HEK293 (cell line): ENCODE results near the gene CXCL14.

ENCODE experiments used
- CTCF ChIA-PET: fragments of 350-600 bp; formaldehyde crosslinking; extraction: SDS; loops from one replicate; lab custom pipeline; 2021; ENCODE audit warnings: antibody characterized with exemption; lab: Yijun Ruan, JAX
- POLR2A ChIA-PET: fragments of 300-600 bp; formaldehyde crosslinking; extraction: SDS; loops from one replicate; lab custom pipeline; 2020; ENCODE audit warnings: antibody characterized with exemption, inconsistent platforms; lab: Yijun Ruan, JAX
- H3K27ac ChIP-seq: fragments of 200-500 bp; sonication (Bioruptor generic); 2 replicates; pipeline ENCODE4 v1.5.1; 2014; ENCODE audit warnings: low read depth, low read length, control low read depth, inconsistent platforms; ENCODE audit errors: extremely low read depth
- H3K36me3 ChIP-seq, 2 experiments: fragments of 200-500 bp in 1 of 2; sonication (Bioruptor generic) in 1 of 2; 1 replicate in 1 of 2; 2 replicates in 1 of 2; pipeline ENCODE4 v1.5.1; 2014 to 2017; ENCODE audit warnings: inconsistent platforms in 2 of 2, low read length in 2 of 2; ENCODE audit not compliant: control insufficient read depth in 2 of 2, insufficient read depth in 1 of 2
- H3K4me1 ChIP-seq: fragments of 200-500 bp; sonication (Bioruptor generic); 2 replicates; pipeline ENCODE4 v1.5.1; 2014; ENCODE audit warnings: mild to moderate bottlenecking, low read length, inconsistent platforms; ENCODE audit not compliant: control insufficient read depth, insufficient read depth
- H3K4me3 ChIP-seq: 2 replicates; pipeline ENCODE4 v1.5.1; 2011; ENCODE audit warnings: low read depth, mild to moderate bottlenecking, control low read depth, low read length, moderate library complexity
- H3K9me3 ChIP-seq: fragments of 200-500 bp; sonication (Bioruptor generic); 2 replicates; pipeline ENCODE4 v1.5.1; 2014; ENCODE audit warnings: low read depth, low read length, inconsistent platforms; ENCODE audit not compliant: control insufficient read depth, insufficient read depth
- GLI2 ChIP-seq: fragments of 450-650 bp; formaldehyde crosslinking; IDR thresholded peaks from 2 replicates; pipeline ENCODE4; 2017; ENCODE audit warnings: missing biosample characterization, missing genetic modification characterization, low read depth, borderline replicate concordance
- GLIS1 ChIP-seq: fragments of 450-650 bp; formaldehyde crosslinking; IDR thresholded peaks from 2 replicates; pipeline ENCODE4 v1.5.1; 2016; ENCODE audit warnings: missing biosample characterization, missing genetic modification characterization
- HOXC10 ChIP-seq: sonication (generic); formaldehyde crosslinking; IDR thresholded peaks from 2 replicates; pipeline ENCODE4 v1.8.1; 2023; ENCODE audit warnings: mild to moderate bottlenecking, missing genetic modification reagents
- INSM2 ChIP-seq: fragments of 450-650 bp; formaldehyde crosslinking; IDR thresholded peaks from 2 replicates; pipeline ENCODE4 v1.5.1; 2016; ENCODE audit warnings: missing biosample characterization, missing genetic modification characterization
- KLF8 ChIP-seq: fragments of 450-650 bp; formaldehyde crosslinking; IDR thresholded peaks from 2 replicates; pipeline ENCODE4 v1.5.1; 2016; ENCODE audit warnings: missing biosample characterization, missing genetic modification characterization
- KLF9 ChIP-seq: fragments of 450-650 bp; formaldehyde crosslinking; IDR thresholded peaks from 2 replicates; pipeline ENCODE4 v1.5.1; 2016; ENCODE audit warnings: missing biosample characterization, missing genetic modification characterization, low read depth
- OSR2 ChIP-seq: fragments of 450-650 bp; formaldehyde crosslinking; IDR thresholded peaks from 2 replicates; pipeline ENCODE4 v1.5.1; 2016; ENCODE audit warnings: missing biosample characterization, missing genetic modification characterization
- PRDM1 ChIP-seq: fragments of 450-650 bp; formaldehyde crosslinking; IDR thresholded peaks from 2 replicates; pipeline ENCODE4; 2016; ENCODE audit warnings: missing biosample characterization, missing genetic modification characterization
- SETDB1 ChIP-seq: IDR thresholded peaks from one replicate; pipeline ENCODE4 v1.6.1; 2017; ENCODE audit warnings: mild to moderate bottlenecking, low read length, moderate library complexity, mixed read lengths; ENCODE audit not compliant: insufficient read length
- WT1 ChIP-seq: fragments of 450-650 bp; formaldehyde crosslinking; IDR thresholded peaks from 2 replicates; pipeline ENCODE4 v1.5.1; 2016; ENCODE audit warnings: missing biosample characterization, missing genetic modification characterization
- YY1 ChIP-seq: fragments of 450-650 bp; formaldehyde crosslinking; IDR thresholded peaks from 2 replicates; pipeline ENCODE4 v1.5.1; 2018; ENCODE audit warnings: missing biosample characterization, missing genetic modification characterization
- ZIC2 ChIP-seq: fragments of 450-650 bp; formaldehyde crosslinking; IDR thresholded peaks from 2 replicates; pipeline ENCODE4 v1.5.1; 2016; ENCODE audit warnings: missing biosample characterization, missing genetic modification characterization
- ZNF121 ChIP-seq: fragments of 450-650 bp; formaldehyde crosslinking; IDR thresholded peaks from 2 replicates; pipeline ENCODE4 v1.5.1; 2016; ENCODE audit warnings: missing biosample characterization, missing genetic modification characterization
- ZNF138 ChIP-seq: fragments of 450-650 bp; formaldehyde crosslinking; IDR thresholded peaks from 2 replicates; pipeline ENCODE4 v1.5.1; 2016; ENCODE audit warnings: missing biosample characterization, missing genetic modification characterization, borderline replicate concordance
- ZNF2 ChIP-seq: fragments of 450-650 bp; formaldehyde crosslinking; IDR thresholded peaks from 2 replicates; pipeline ENCODE4 v1.5.1; 2016; ENCODE audit warnings: missing biosample characterization, missing genetic modification characterization
- ZNF426 ChIP-seq: fragments of 450-650 bp; formaldehyde crosslinking; IDR thresholded peaks from 2 replicates; pipeline ENCODE4 v1.5.1; 2017; ENCODE audit warnings: missing biosample characterization, missing genetic modification characterization, mild to moderate bottlenecking, inconsistent platforms, moderate library complexity
- ZNF510 ChIP-seq: fragments of 450-650 bp; formaldehyde crosslinking; IDR thresholded peaks from 2 replicates; pipeline ENCODE4 v1.5.1; 2018; ENCODE audit warnings: mild to moderate bottlenecking, missing genetic modification characterization, missing biosample characterization; ENCODE audit not compliant: insufficient replicate concordance
- ZNF623 ChIP-seq: fragments of 450-650 bp; formaldehyde crosslinking; IDR thresholded peaks from 2 replicates; pipeline ENCODE4 v1.5.1; 2016; ENCODE audit warnings: missing biosample characterization, missing genetic modification characterization
- ZNF629 ChIP-seq: fragments of 450-650 bp; formaldehyde crosslinking; IDR thresholded peaks from 2 replicates; pipeline ENCODE4 v1.5.1; 2017; ENCODE audit warnings: missing biosample characterization, missing genetic modification characterization
- ZNF777 ChIP-seq: fragments of 450-650 bp; formaldehyde crosslinking; IDR thresholded peaks from 2 replicates; pipeline ENCODE4 v1.5.1; 2017; ENCODE audit warnings: missing biosample characterization, missing genetic modification characterization, borderline replicate concordance
- ZNF837 ChIP-seq: fragments of 450-650 bp; formaldehyde crosslinking; IDR thresholded peaks from 2 replicates; pipeline ENCODE4 v1.5.1; 2016; ENCODE audit warnings: missing biosample characterization, missing genetic modification characterization
- TF ChIP-seq, protein P1 (sequence below): fragments of 450-650 bp; formaldehyde crosslinking; IDR thresholded peaks from 2 replicates; pipeline ENCODE4 v1.5.1; 2016; ENCODE audit warnings: missing biosample characterization, missing genetic modification characterization
- TF ChIP-seq, protein P2 (sequence below): fragments of 450-650 bp; formaldehyde crosslinking; IDR thresholded peaks from 2 replicates; pipeline ENCODE4 v1.5.1; 2016; ENCODE audit warnings: missing biosample characterization, missing genetic modification characterization
- TF ChIP-seq, protein P3 (sequence below): fragments of 450-650 bp; formaldehyde crosslinking; IDR thresholded peaks from 2 replicates; pipeline ENCODE4 v1.5.1; 2016; ENCODE audit warnings: missing biosample characterization, missing genetic modification characterization

Gene CXCL14

GRCh38 chr5:135582099-135582781 is 3.4 kb upstream of the CXCL14 start:
- no peaks in the 10 kb centered on the region for H3K9me3 ChIP-seq
- CTCF ChIA-PET = interaction anchor here (0.6 to 4.4 kb wide), 3 partner anchors 12 to 1417 kb away, joined by 3 to 46 read pairs (median 5); no protein-coding TSS in a partner anchor
- H3K27ac ChIP-seq = no peak overlapping the region
- POLR2A ChIA-PET = no interaction called here
- no peak for TF ChIP-seq ZNF837 (tag by site-specific recombination)
- TF ChIP-seq GLI2 (tag by site-specific recombination) = no peak
- no peak for TF ChIP-seq ZNF138 (tag by site-specific recombination)
- no peak for TF ChIP-seq KLF8
- TF ChIP-seq GLIS1 (tag by site-specific recombination) = 0 out of 2 replicates have a peak, but pooled peaks have one; percentile 13
- no peak for TF ChIP-seq HOXC10 (CRISPR knock-in tag)
- peak; percentile 97 for TF ChIP-seq ZIC2 (tag by site-specific recombination)
- TF ChIP-seq, all 188 proteins: peak for 2
- Histone ChIP-seq H3K4me3 (no peak overlapping the region), H3K4me1 (no peaks in the 10 kb centered on the region; the same call in 1 of the 2 replicates), H3K36me3 (no peaks in the 10 kb centered on the region)

DNA sequence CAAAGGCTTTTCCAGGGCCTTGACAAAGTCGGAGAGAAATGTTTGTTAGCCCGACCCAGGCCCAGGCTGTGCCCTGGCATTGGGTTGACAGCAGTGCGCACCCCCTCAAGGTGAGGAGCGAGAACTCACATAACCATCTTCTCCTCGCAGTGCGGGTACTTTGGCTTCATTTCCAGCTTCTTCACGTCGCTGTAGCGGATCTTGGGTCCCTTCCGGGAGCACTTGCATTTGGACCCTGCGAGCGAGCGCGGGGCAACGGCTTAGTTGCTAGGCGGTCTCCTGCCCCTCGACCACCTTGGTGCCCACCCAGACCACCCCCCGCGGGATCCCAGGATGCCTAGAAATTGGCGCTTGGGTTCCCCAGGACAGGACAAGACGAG is 496 bp downstream of the CXCL14 start:
- H3K4me3 ChIP-seq = no peak overlapping the region
- H3K9me3 ChIP-seq = no peaks in the 10 kb centered on the region
- no peaks in the 10 kb centered on the region; the same call in 1 of the 2 replicates for H3K4me1 ChIP-seq
- CTCF ChIA-PET = interaction anchor here (0.5 to 4.4 kb wide), 6 partner anchors 12 to 348 kb away, joined by 3 to 46 read pairs (median 3); no protein-coding TSS in a partner anchor
- no peaks in the 10 kb centered on the region for H3K36me3 ChIP-seq
- TF ChIP-seq, protein P1, sequence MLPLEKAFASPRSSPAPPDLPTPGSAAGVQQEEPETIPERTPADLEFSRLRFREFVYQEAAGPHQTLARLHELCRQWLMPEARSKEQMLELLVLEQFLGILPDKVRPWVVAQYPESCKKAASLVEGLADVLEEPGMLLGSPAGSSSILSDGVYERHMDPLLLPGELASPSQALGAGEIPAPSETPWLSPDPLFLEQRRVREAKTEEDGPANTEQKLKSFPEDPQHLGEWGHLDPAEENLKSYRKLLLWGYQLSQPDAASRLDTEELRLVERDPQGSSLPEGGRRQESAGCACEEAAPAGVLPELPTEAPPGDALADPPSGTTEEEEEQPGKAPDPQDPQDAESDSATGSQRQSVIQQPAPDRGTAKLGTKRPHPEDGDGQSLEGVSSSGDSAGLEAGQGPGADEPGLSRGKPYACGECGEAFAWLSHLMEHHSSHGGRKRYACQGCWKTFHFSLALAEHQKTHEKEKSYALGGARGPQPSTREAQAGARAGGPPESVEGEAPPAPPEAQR = no peak
- TF ChIP-seq ZNF629 (tag by site-specific recombination) (no peak), HOXC10 (CRISPR knock-in tag) (no peak), PRDM1 (tag by site-specific recombination) (no peak), SETDB1 (no peak), ZNF426 (tag by site-specific recombination) (no peak), ZNF623 (tag by site-specific recombination) (no peak), ZNF510 (tag by site-specific recombination) (no peak), KLF9 (no peak)
- TF ChIP-seq, all 188 proteins: peak for 0
- no peak overlapping the region for H3K27ac ChIP-seq
- POLR2A ChIA-PET = no interaction called here

- CTCF ChIA-PET = interaction anchor here (0.5 to 3.5 kb wide), 6 partner anchors 12 to 518 kb away, joined by 3 to 35 read pairs (median 4); no protein-coding TSS in a partner anchor
- no peaks in the 10 kb centered on the region for H3K36me3 ChIP-seq
- H3K9me3 ChIP-seq = no peaks in the 10 kb centered on the region
- no peak overlapping the region for H3K27ac ChIP-seq
- POLR2A ChIA-PET = no interaction called here
- H3K4me1 ChIP-seq = no peaks in the 10 kb centered on the region; the same call in 1 of the 2 replicates
- no peak overlapping the region for H3K4me3 ChIP-seq
- TF ChIP-seq ZNF777 (no peak), YY1 (no peak), ZNF121 (tag by site-specific recombination) (no peak), ZIC2 (tag by site-specific recombination) (no peak), INSM2 (tag by site-specific recombination) (no peak), WT1 (tag by site-specific recombination) (no peak), ZNF2 (tag by site-specific recombination) (no peak), OSR2 (tag by site-specific recombination) (no peak), ZNF623 (tag by site-specific recombination) (no peak), KLF8 (no peak)
- TF ChIP-seq, protein P2, sequence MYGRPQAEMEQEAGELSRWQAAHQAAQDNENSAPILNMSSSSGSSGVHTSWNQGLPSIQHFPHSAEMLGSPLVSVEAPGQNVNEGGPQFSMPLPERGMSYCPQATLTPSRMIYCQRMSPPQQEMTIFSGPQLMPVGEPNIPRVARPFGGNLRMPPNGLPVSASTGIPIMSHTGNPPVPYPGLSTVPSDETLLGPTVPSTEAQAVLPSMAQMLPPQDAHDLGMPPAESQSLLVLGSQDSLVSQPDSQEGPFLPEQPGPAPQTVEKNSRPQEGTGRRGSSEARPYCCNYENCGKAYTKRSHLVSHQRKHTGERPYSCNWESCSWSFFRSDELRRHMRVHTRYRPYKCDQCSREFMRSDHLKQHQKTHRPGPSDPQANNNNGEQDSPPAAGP (tag by site-specific recombination) = no peak
- TF ChIP-seq, protein P3, sequence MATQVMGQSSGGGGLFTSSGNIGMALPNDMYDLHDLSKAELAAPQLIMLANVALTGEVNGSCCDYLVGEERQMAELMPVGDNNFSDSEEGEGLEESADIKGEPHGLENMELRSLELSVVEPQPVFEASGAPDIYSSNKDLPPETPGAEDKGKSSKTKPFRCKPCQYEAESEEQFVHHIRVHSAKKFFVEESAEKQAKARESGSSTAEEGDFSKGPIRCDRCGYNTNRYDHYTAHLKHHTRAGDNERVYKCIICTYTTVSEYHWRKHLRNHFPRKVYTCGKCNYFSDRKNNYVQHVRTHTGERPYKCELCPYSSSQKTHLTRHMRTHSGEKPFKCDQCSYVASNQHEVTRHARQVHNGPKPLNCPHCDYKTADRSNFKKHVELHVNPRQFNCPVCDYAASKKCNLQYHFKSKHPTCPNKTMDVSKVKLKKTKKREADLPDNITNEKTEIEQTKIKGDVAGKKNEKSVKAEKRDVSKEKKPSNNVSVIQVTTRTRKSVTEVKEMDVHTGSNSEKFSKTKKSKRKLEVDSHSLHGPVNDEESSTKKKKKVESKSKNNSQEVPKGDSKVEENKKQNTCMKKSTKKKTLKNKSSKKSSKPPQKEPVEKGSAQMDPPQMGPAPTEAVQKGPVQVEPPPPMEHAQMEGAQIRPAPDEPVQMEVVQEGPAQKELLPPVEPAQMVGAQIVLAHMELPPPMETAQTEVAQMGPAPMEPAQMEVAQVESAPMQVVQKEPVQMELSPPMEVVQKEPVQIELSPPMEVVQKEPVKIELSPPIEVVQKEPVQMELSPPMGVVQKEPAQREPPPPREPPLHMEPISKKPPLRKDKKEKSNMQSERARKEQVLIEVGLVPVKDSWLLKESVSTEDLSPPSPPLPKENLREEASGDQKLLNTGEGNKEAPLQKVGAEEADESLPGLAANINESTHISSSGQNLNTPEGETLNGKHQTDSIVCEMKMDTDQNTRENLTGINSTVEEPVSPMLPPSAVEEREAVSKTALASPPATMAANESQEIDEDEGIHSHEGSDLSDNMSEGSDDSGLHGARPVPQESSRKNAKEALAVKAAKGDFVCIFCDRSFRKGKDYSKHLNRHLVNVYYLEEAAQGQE (tag by site-specific recombination) = no peak
Observed at GRCh38 chr5:135577421-135577820, 1.4 kb downstream of the CXCL14 start.
